Prostate gland (tissue), 2 donors: ENCODE measurements around the gene PLA2G2F.

ENCODE experiments used
- POLR2A ChIP-seq: fragments of 450-650 bp; IDR thresholded peaks from one replicate; pipeline ENCODE4 v1.6.1; 2016; ENCODE audit warnings: antibody characterized with exemption, mild to moderate bottlenecking
- POLR2AphosphoS5 ChIP-seq: sonication (generic); formaldehyde crosslinking; IDR thresholded peaks from one replicate; pipeline ENCODE4 v1.6.1; 2017; ENCODE audit warnings: antibody characterized with exemption
- TF ChIP-seq, protein P1 (sequence below), 4 experiments: fragments of 200-600 bp in 2 of 4; fragments of 450-650 bp in 2 of 4; sonication (generic) in 2 of 4; IDR thresholded peaks; 1 replicate in 3 of 4; 2 replicates in 1 of 4; pipeline ENCODE4 v1.5.1; 2016 to 2019; ENCODE audit warnings: antibody characterized with exemption in 4 of 4, mild to moderate bottlenecking in 2 of 4, moderate library complexity in 2 of 4

- TF ChIP-seq POLR2AphosphoS5, result no peak
- no peak for TF ChIP-seq POLR2A
- TF ChIP-seq, protein P1, sequence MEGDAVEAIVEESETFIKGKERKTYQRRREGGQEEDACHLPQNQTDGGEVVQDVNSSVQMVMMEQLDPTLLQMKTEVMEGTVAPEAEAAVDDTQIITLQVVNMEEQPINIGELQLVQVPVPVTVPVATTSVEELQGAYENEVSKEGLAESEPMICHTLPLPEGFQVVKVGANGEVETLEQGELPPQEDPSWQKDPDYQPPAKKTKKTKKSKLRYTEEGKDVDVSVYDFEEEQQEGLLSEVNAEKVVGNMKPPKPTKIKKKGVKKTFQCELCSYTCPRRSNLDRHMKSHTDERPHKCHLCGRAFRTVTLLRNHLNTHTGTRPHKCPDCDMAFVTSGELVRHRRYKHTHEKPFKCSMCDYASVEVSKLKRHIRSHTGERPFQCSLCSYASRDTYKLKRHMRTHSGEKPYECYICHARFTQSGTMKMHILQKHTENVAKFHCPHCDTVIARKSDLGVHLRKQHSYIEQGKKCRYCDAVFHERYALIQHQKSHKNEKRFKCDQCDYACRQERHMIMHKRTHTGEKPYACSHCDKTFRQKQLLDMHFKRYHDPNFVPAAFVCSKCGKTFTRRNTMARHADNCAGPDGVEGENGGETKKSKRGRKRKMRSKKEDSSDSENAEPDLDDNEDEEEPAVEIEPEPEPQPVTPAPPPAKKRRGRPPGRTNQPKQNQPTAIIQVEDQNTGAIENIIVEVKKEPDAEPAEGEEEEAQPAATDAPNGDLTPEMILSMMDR (IDR thresholded peaks at IDR 0.05), result peak in 2 of 4 experiments; percentile 10 to 30
Measured at GRCh38 chr1:20165522-20165951, 26.4 kb downstream of the PLA2G2F start.
